Measurements from ENCODE around the gene NAA50. TPM values are rescaled to one million over a fixed set of nuclear protein-coding genes. Genes with fewer than 3 reads are reported as not detected.

NAA50 gene
- total RNA-seq, 1 experiment from 2014 or later, result 188 TPM

DNA sequence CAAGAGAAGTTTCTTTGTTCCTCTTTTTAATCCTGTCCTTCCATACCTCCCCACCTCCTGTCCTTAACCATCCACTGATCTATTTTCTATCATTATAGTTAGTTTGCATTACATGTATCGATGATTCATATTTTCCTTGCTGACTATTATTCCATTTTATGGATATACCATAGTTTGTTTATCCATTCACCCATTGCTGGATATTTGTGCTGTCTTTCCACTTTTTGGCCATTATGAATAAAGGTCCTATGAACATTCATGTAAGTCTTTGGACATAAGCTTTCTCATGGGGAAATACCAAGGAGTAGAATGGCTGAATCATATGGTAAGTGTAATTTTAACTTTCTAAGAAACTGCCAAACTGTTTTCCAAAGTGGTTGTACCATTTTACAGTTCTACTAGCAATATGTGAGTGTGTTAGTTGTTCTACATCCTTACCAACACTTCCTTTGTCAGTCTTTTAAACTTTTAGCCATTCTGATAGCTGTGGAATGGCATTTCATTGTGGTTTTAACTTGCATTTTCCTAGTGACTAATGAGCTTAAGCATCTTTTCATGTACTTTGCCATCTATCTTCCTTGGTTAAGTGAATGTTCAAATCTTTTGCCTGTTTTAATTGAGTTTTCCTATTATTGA is 12.5 kb upstream of the NAA50 start:
- DNase-seq, result no peak
- Mint-ChIP-seq H3K9me3 (ENCODE audit: unreplicated experiment) (peaks cover 10% of the 10 kb centered on the region), H3K36me3 (ENCODE audit: insufficient read depth, unreplicated experiment) (no peaks in the 10 kb centered on the region), H3K27me3 (ENCODE audit: insufficient read depth, unreplicated experiment) (no peaks in the 10 kb centered on the region), H3K4me1 (ENCODE audit: low read depth, unreplicated experiment) (no peaks in the 10 kb centered on the region), H3K27ac (ENCODE audit: unreplicated experiment) (no peak overlapping the region), H3K4me3 (ENCODE audit: unreplicated experiment) (no peak overlapping the region)
- Histone ChIP-seq H3K9me3 (no peaks in the 10 kb centered on the region), H3K4me1 (no peaks in the 10 kb centered on the region), H3K27me3 (replicated peaks; ENCODE audit: control insufficient read depth, insufficient read depth, low read length) (no peaks in the 10 kb centered on the region), H3K36me3 (ENCODE audit: control insufficient read depth, insufficient read depth, low read length) (no peaks in the 10 kb centered on the region), H3K4me3 (ENCODE audit: low read depth, low read length) (no peak overlapping the region)
- TF ChIP-seq, protein P1, sequence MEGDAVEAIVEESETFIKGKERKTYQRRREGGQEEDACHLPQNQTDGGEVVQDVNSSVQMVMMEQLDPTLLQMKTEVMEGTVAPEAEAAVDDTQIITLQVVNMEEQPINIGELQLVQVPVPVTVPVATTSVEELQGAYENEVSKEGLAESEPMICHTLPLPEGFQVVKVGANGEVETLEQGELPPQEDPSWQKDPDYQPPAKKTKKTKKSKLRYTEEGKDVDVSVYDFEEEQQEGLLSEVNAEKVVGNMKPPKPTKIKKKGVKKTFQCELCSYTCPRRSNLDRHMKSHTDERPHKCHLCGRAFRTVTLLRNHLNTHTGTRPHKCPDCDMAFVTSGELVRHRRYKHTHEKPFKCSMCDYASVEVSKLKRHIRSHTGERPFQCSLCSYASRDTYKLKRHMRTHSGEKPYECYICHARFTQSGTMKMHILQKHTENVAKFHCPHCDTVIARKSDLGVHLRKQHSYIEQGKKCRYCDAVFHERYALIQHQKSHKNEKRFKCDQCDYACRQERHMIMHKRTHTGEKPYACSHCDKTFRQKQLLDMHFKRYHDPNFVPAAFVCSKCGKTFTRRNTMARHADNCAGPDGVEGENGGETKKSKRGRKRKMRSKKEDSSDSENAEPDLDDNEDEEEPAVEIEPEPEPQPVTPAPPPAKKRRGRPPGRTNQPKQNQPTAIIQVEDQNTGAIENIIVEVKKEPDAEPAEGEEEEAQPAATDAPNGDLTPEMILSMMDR (IDR thresholded peaks at IDR 0.05; ENCODE audit: insufficient read depth in 1 of 2, low read depth in 1 of 2, low read length in 1 of 2, severe bottlenecking in 1 of 2, unreplicated experiment in 1 of 2), result no peak
- intact Hi-C loops (cut with micrococcal nuclease; ENCODE audit: unreplicated experiment), result no loop called here
- POLR2A ChIA-PET, result no interaction called here
- no TSS peak for BruUV-seq (replicated peaks)
- CTCF ChIA-PET, result no interaction called here

- H3K4me1 Mint-ChIP-seq (ENCODE audit: low read depth, unreplicated experiment), result no peaks in the 10 kb centered on the region
- H3K36me3 Mint-ChIP-seq (ENCODE audit: insufficient read depth, unreplicated experiment), result peaks cover 1% of the 10 kb centered on the region
- ChIA-PET CTCF (no interaction called here), POLR2A (no interaction called here)
- no peaks in the 10 kb centered on the region for H3K27me3 Mint-ChIP-seq (ENCODE audit: insufficient read depth, unreplicated experiment)
- H3K27ac Mint-ChIP-seq (ENCODE audit: unreplicated experiment), result no peak overlapping the region
- TF ChIP-seq, protein P1 (IDR thresholded peaks at IDR 0.05; ENCODE audit: insufficient read depth in 1 of 2, low read depth in 1 of 2, low read length in 1 of 2, severe bottlenecking in 1 of 2, unreplicated experiment in 1 of 2), result no peak
- H3K4me3 Mint-ChIP-seq (ENCODE audit: unreplicated experiment), result no peak overlapping the region
- no peaks in the 10 kb centered on the region for H3K9me3 ChIP-seq
- H3K27me3 ChIP-seq (replicated peaks; ENCODE audit: control insufficient read depth, insufficient read depth, low read length), result no peaks in the 10 kb centered on the region
- intact Hi-C loops (cut with micrococcal nuclease; ENCODE audit: unreplicated experiment), result no loop called here
- no peaks in the 10 kb centered on the region for H3K4me1 ChIP-seq
- H3K4me3 ChIP-seq (ENCODE audit: low read depth, low read length), result no peak overlapping the region
- BruUV-seq (replicated peaks), result no TSS peak
- no peak for DNase-seq
- H3K9me3 Mint-ChIP-seq (ENCODE audit: unreplicated experiment), result peaks cover 10% of the 10 kb centered on the region
- no peaks in the 10 kb centered on the region for H3K36me3 ChIP-seq (ENCODE audit: control insufficient read depth, insufficient read depth, low read length)
Observed at GRCh38 chr3:113754494-113755159, 8.6 kb upstream of the NAA50 start.

DNA sequence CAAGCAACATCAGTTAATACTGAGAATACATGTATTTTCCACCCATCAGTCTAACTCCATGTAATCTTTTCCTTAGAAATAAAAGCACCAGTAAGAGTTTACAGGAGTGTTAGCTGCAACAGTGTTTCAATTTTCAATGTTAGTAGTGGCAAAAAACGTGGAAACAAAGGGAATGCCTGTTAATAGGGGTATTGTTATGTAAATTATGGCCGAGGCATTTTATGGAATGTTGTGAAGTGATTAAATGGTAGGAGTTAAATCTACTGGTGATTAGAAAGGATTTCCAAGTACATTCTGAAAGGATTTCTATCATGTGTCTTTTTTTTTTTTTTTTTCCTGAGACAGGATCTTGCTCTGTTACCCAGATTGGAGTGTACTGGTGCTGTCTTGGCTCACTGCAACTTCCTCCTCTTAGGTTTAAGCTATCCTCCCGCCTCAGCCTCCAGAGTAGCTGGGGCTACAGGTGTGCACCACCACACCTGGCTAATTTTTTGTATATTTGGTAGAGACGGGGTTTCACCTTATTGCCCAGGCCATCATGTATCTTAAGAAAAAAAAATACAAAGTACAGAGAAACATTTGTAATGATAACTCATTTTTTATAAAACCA is 7.4 kb upstream of the NAA50 start:
- H3K4me3 Mint-ChIP-seq (ENCODE audit: unreplicated experiment), result no peak overlapping the region
- no peak for DNase-seq
- H3K4me1 Mint-ChIP-seq (ENCODE audit: low read depth, unreplicated experiment), result peaks cover 8% of the 10 kb centered on the region
- Histone ChIP-seq H3K4me1 (0 out of 2 replicates have a peak, but pooled peaks cover 1% of the 10 kb centered on the region), H3K9me3 (no peaks in the 10 kb centered on the region), H3K27me3 (replicated peaks; ENCODE audit: control insufficient read depth, insufficient read depth, low read length) (no peaks in the 10 kb centered on the region), H3K36me3 (ENCODE audit: control insufficient read depth, insufficient read depth, low read length) (no peaks in the 10 kb centered on the region), H3K4me3 (ENCODE audit: low read depth, low read length) (no peak overlapping the region)
- no TSS peak for BruUV-seq (replicated peaks)
- CTCF ChIA-PET, result no interaction called here
- peaks cover 6% of the 10 kb centered on the region for H3K36me3 Mint-ChIP-seq (ENCODE audit: insufficient read depth, unreplicated experiment)
- peaks cover 6% of the 10 kb centered on the region for H3K9me3 Mint-ChIP-seq (ENCODE audit: unreplicated experiment)
- intact Hi-C loops (cut with micrococcal nuclease; ENCODE audit: unreplicated experiment), result no loop called here
- H3K27me3 Mint-ChIP-seq (ENCODE audit: insufficient read depth, unreplicated experiment), result no peaks in the 10 kb centered on the region
- POLR2A ChIA-PET, result no interaction called here
- no peak overlapping the region for H3K27ac Mint-ChIP-seq (ENCODE audit: unreplicated experiment)
- TF ChIP-seq, protein P1 (IDR thresholded peaks at IDR 0.05; ENCODE audit: insufficient read depth in 1 of 2, low read depth in 1 of 2, low read length in 1 of 2, severe bottlenecking in 1 of 2, unreplicated experiment in 1 of 2), result no peak

Measured in Caco-2 (cell line).